Measurements from ENCODE around the gene RAD23B.

GRCh38 chr9:107282759-107283622 lies at the start of gene RAD23B:
- peak; percentile 93 to 97 for TF ChIP-seq POLR2AphosphoS5 (IDR thresholded peaks at IDR 0.05)
- TF ChIP-seq, protein P1, sequence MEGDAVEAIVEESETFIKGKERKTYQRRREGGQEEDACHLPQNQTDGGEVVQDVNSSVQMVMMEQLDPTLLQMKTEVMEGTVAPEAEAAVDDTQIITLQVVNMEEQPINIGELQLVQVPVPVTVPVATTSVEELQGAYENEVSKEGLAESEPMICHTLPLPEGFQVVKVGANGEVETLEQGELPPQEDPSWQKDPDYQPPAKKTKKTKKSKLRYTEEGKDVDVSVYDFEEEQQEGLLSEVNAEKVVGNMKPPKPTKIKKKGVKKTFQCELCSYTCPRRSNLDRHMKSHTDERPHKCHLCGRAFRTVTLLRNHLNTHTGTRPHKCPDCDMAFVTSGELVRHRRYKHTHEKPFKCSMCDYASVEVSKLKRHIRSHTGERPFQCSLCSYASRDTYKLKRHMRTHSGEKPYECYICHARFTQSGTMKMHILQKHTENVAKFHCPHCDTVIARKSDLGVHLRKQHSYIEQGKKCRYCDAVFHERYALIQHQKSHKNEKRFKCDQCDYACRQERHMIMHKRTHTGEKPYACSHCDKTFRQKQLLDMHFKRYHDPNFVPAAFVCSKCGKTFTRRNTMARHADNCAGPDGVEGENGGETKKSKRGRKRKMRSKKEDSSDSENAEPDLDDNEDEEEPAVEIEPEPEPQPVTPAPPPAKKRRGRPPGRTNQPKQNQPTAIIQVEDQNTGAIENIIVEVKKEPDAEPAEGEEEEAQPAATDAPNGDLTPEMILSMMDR (IDR thresholded peaks at IDR 0.05): no peak
- peak; percentile 89 for TF ChIP-seq POLR2A (IDR thresholded peaks at IDR 0.05; ENCODE audit: low read depth)
- TF ChIP-seq EP300 (IDR thresholded peaks at IDR 0.05): no peak
